ENCODE measurements around the gene SNAI3. TPM values are rescaled to one million over a fixed set of nuclear protein-coding genes. Genes with fewer than 3 reads are reported as not detected.

Gene SNAI3
- total and polyA plus RNA-seq, 2 of the 8 experiments (the other 6 are each of a cell fraction or from before 2014, with no cell fraction given): 8.5 to 13.3 TPM

- H3K27me3 ChIP-seq (replicated peaks in 1 of 4; ENCODE audit: control insufficient read depth in 3 of 4, extremely low read depth in 1 of 4, insufficient read depth in 3 of 4, low read length in 3 of 4): no peaks in the 10 kb centered on the region
- H3K23me2 ChIP-seq (ENCODE audit: low read depth, low read length): no peaks in the 10 kb centered on the region
- H2BK120ac ChIP-seq (replicated peaks; ENCODE audit: low read depth, low read length): no peak overlapping the region
- no peak overlapping the region for H3K4me3 ChIP-seq (ENCODE audit: extremely low read depth in 1 of 4, insufficient read depth in 2 of 4, low read depth in 3 of 4, low read length in 4 of 4)
- H3K4ac ChIP-seq (replicated peaks; ENCODE audit: insufficient read length, low read depth, low read length): no peak overlapping the region
- H3K14ac ChIP-seq (ENCODE audit: insufficient read length): no peak overlapping the region
- no peak overlapping the region for H4K91ac ChIP-seq (replicated peaks; ENCODE audit: insufficient read length, low read length)
- H3K56ac ChIP-seq (replicated peaks; ENCODE audit: insufficient read length, low read depth, low read length): no peak overlapping the region
- H3K27ac ChIP-seq (ENCODE audit: low read depth, low read length): no peak overlapping the region
- H3K23ac ChIP-seq (ENCODE audit: insufficient read length): no peak overlapping the region
- FAIRE-seq (no peak), DNase-seq (ENCODE audit: low read depth in 1 of 2, low spot score in 2 of 2) (no peak)
- H2BK5ac ChIP-seq (ENCODE audit: low read depth, low read length): no peak overlapping the region
- no peak overlapping the region for H4K8ac ChIP-seq (ENCODE audit: extremely low read depth, insufficient read depth, low read length)
- ChIA-PET POLR2A (ENCODE audit: partially characterized antibody) (interaction anchor here (1.2 kb wide), 1 partner anchor 23 kb away, joined by 3 read pairs; no protein-coding TSS in a partner anchor), CTCF (ENCODE audit: partially characterized antibody) (interaction anchor here (1.6 to 6.5 kb wide), 4 partner anchors 11 to 47 kb away, joined by 3 to 37 read pairs (median 5); no protein-coding TSS in a partner anchor)
- H2BK12ac ChIP-seq (ENCODE audit: low read depth, low read length): no peak overlapping the region
- H3K4me1 ChIP-seq (replicated peaks in 1 of 4; ENCODE audit: control insufficient read depth in 3 of 4, insufficient read depth in 4 of 4, low read length in 3 of 4): no peaks in the 10 kb centered on the region
- peaks cover 0 to 15% (median 4%) of the 10 kb centered on the region in 4 experiments; a peak in 4 of 8 replicates for H3K36me3 ChIP-seq (ENCODE audit: control insufficient read depth in 2 of 4, insufficient read depth in 4 of 4, low read length in 3 of 4)
- no peaks in the 10 kb centered on the region; a peak in 1 of 4 replicates for H3K79me2 ChIP-seq (ENCODE audit: control insufficient read depth in 1 of 2, insufficient read depth in 2 of 2, low read length in 2 of 2)
- H4K5ac ChIP-seq (ENCODE audit: insufficient read length, low read depth, low read length): no peak overlapping the region
- H2AFZ ChIP-seq (ENCODE audit: low read length): no peak overlapping the region
- H3K79me1 ChIP-seq (ENCODE audit: low read depth, low read length): 0 out of 2 replicates have a peak, but pooled peaks cover 2% of the 10 kb centered on the region
- no peak overlapping the region for H3K18ac ChIP-seq (ENCODE audit: extremely low read depth, low read length)
- H3K9me3 ChIP-seq (ENCODE audit: insufficient read depth in 2 of 2, low read depth in 1 of 2, low read length in 1 of 2): no peaks in the 10 kb centered on the region
- no peak overlapping the region for H2BK20ac ChIP-seq (ENCODE audit: low read length)
- no peak overlapping the region for H2BK15ac ChIP-seq (ENCODE audit: low read length)
- H4K20me1 ChIP-seq (replicated peaks in 1 of 2; ENCODE audit: control insufficient read depth in 1 of 2, insufficient read depth in 2 of 2, low read length in 2 of 2): peaks cover 0 to 2% of the 10 kb centered on the region in 2 experiments
- H3K9ac ChIP-seq (replicated peaks in 1 of 4; ENCODE audit: extremely low read depth in 1 of 4, low read depth in 3 of 4, low read length in 3 of 4): no peak overlapping the region
- H3K4me2 ChIP-seq (ENCODE audit: insufficient read depth in 1 of 2, low read depth in 2 of 2, low read length in 2 of 2): no peak overlapping the region
- 93% methylated on average over 14 of the region's 14 CpGs; no CpG with 5 or more reads in 1 of the 2 experiments for WGBS, 2 experiments (ENCODE audit: extremely low coverage in 1 of 2, insufficient coverage in 1 of 2, insufficient read length in 1 of 2, insufficient replicate concordance in 2 of 2, low coverage in 1 of 2, low lambda C conversion rate in 2 of 2, missing lambda C conversion rate in 1 of 2)
- H2AK5ac ChIP-seq (ENCODE audit: low read depth, low read length): no peak overlapping the region
- TF ChIP-seq JUN (IDR thresholded peaks at IDR 0.05; ENCODE audit: low read depth, low read length) (no peak), SRF (IDR thresholded peaks at IDR 0.05; ENCODE audit: low read depth, low read length) (no peak), ATF2 (IDR thresholded peaks at IDR 0.05; ENCODE audit: low read length) (no peak), PHF8 (conservative IDR thresholded peaks at IDR 0.05; ENCODE audit: low read depth, low read length) (no peak), SP1 (IDR thresholded peaks at IDR 0.05; ENCODE audit: low read depth, low read length) (no peak), KDM5A (IDR thresholded peaks at IDR 0.05; ENCODE audit: low read length) (no peak), FOSL1 (IDR thresholded peaks at IDR 0.05; ENCODE audit: insufficient read depth, low read depth, low read length) (no peak), MAX (IDR thresholded peaks at IDR 0.05) (no peak), TCF12 (IDR thresholded peaks at IDR 0.05; ENCODE audit: low read depth, low read length) (no peak), CREB1 (IDR thresholded peaks at IDR 0.05) (no peak), TBP (IDR thresholded peaks at IDR 0.05; ENCODE audit: low read depth, low read length) (no peak), JUND (IDR thresholded peaks at IDR 0.05; ENCODE audit: low read length) (no peak), EP300 (IDR thresholded peaks at IDR 0.05; ENCODE audit: borderline replicate concordance in 1 of 2, low read depth in 2 of 2, low read length in 2 of 2) (no peak)
These were observed 10.1 kb upstream of the SNAI3 start for GRCh38 chr16:88696441-88696840.

Data from H1 (cell line).